SH-SY5Y (cell line): ENCODE measurements around the gene DKK1.

ENCODE experiments used
- GATA2 ChIP-seq: IDR thresholded peaks from 2 replicates; pipeline ENCODE4 v1.6.1; 2011; ENCODE audit warnings: mild to moderate bottlenecking, low read depth, low read length
- GATA3 ChIP-seq: IDR thresholded peaks from 2 replicates; pipeline ENCODE4 v1.6.1; 2011; ENCODE audit warnings: low read depth, mild to moderate bottlenecking, low read length, moderate library complexity

Gene DKK1

GRCh38 chr10:52300599-52301277, 13.3 kb upstream of the DKK1 start:
- no peak for TF ChIP-seq GATA2
- TF ChIP-seq GATA3, result no peak

GRCh38 chr10:52308251-52309031, 5.6 kb upstream of the DKK1 start:
- no peak for TF ChIP-seq GATA2
- no peak for TF ChIP-seq GATA3

GRCh38 chr10:52312942-52313255, 1.2 kb upstream of the DKK1 start:
- no peak for TF ChIP-seq GATA2
- no peak for TF ChIP-seq GATA3

- TF ChIP-seq GATA3, result no peak
- TF ChIP-seq GATA2, result peak; percentile 45
Observed at GRCh38 chr10:52313256-52313932, 687 bp upstream of the DKK1 start.

- TF ChIP-seq GATA3, result no peak
- TF ChIP-seq GATA2, result no peak
Observed at GRCh38 chr10:52314822-52315552, 906 bp downstream of the DKK1 start.

GRCh38 chr10:52316001-52316400, 1.9 kb downstream of the DKK1 start:
- TF ChIP-seq GATA3 (no peak), GATA2 (no peak)

- TF ChIP-seq GATA3 (no peak), GATA2 (no peak)
Observed at GRCh38 chr10:52316500-52316899, 2.4 kb downstream of the DKK1 start.

- TF ChIP-seq GATA2, result no peak
- TF ChIP-seq GATA3, result no peak
Observed at GRCh38 chr10:52318136-52318701, 4.1 kb downstream of the DKK1 start.

GRCh38 chr10:52318822-52319464, 4.9 kb downstream of the DKK1 start:
- TF ChIP-seq GATA3 (no peak), GATA2 (no peak)

- TF ChIP-seq GATA3, result no peak
Observed at GRCh38 chr10:52319926-52320325, 5.8 kb downstream of the DKK1 start.

GRCh38 chr10:52322323-52322722, 8.2 kb downstream of the DKK1 start:
- TF ChIP-seq GATA3, result no peak
- no peak for TF ChIP-seq GATA2

GRCh38 chr10:52322936-52323335, 8.9 kb downstream of the DKK1 start:
- TF ChIP-seq GATA2 (no peak), GATA3 (no peak)

- no peak for TF ChIP-seq GATA2
- TF ChIP-seq GATA3, result no peak
Observed at GRCh38 chr10:52326382-52326781, 12.3 kb downstream of the DKK1 start.

- no peak for TF ChIP-seq GATA3
- TF ChIP-seq GATA2, result no peak
Observed at GRCh38 chr10:52331638-52332364, 17.7 kb downstream of the DKK1 start.
